Measurements from ENCODE around the gene ST6GALNAC3. TPM values are rescaled to one million over a fixed set of nuclear protein-coding genes. Genes with fewer than 3 reads are reported as not detected.

Gene ST6GALNAC3
- total and polyA plus RNA-seq, 11 donors, result 2.5 to 7.7 (median 4.4) TPM

DNA sequence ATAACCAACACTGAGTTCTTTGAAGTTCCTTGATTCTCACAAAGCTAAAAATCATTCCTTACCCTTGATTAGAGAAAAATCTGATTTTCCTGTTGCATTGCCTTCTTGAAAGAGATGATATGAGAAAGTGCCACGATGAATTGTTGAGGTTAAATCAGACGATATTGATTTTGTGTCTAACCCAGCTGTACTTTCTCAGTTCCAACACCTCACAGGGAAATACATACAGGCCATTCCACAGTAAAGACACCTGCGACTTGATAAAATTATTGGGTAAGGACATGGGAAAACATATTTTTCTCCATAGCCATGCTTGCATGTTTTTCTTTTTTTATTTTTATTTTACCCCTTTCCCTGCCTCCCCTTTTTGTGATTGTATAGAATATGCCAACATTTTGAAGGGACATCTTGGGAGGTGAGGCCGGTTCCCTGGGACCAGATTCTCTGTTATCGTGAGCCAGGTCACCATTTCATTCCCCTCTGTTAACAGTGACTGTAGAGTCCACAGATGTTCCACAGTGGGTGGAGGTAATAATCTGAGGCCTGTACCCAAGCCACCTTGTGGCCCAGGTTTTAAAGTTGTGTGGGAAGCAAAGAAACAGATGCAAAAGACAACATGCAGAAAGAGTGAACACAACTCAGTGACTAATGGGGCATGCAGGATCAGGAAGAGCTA lies 537.4 kb downstream of the ST6GALNAC3 start:
- DNase-seq (no peak), ATAC-seq (no peak)
- TF ChIP-seq, protein P1, sequence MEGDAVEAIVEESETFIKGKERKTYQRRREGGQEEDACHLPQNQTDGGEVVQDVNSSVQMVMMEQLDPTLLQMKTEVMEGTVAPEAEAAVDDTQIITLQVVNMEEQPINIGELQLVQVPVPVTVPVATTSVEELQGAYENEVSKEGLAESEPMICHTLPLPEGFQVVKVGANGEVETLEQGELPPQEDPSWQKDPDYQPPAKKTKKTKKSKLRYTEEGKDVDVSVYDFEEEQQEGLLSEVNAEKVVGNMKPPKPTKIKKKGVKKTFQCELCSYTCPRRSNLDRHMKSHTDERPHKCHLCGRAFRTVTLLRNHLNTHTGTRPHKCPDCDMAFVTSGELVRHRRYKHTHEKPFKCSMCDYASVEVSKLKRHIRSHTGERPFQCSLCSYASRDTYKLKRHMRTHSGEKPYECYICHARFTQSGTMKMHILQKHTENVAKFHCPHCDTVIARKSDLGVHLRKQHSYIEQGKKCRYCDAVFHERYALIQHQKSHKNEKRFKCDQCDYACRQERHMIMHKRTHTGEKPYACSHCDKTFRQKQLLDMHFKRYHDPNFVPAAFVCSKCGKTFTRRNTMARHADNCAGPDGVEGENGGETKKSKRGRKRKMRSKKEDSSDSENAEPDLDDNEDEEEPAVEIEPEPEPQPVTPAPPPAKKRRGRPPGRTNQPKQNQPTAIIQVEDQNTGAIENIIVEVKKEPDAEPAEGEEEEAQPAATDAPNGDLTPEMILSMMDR (IDR thresholded peaks at IDR 0.05), result no peak
- TF ChIP-seq POLR2A (IDR thresholded peaks at IDR 0.05), result no peak
- Histone ChIP-seq H3K4me3 (no peak overlapping the region), H3K36me3 (no peaks in the 10 kb centered on the region), H3K27ac (no peak overlapping the region), H3K27me3 (no peaks in the 10 kb centered on the region), H3K9me3 (no peaks in the 10 kb centered on the region), H3K4me1 (no peaks in the 10 kb centered on the region)
- intact Hi-C loops (cut with DNase I), result no loop called here
- WGBS, 4 donors, result 93 to 94% (median 93%) methylated on average over 5 of the region's 5 CpGs

DNA sequence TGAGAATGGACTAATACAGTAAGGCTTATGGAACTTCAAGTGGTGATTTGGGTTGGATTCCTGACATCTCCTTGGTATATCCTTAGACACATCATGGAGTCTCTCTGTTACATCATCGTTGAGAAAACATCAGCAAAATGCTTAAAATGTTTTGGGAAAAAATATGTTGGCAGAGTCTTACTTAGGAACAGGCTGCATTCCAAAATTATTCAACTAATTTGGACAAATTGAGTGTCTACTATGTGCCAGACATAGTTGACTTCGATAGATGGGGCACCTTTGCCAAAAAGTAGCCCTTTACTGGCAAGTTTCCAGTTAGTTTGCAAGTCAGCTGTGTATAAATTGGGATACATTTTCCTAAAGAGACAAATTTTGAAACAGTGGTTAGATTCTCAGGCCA lies 539.3 kb downstream of the ST6GALNAC3 start:
- no peaks in the 10 kb centered on the region for H3K27me3 ChIP-seq
- TF ChIP-seq POLR2A (IDR thresholded peaks at IDR 0.05), result no peak
- TF ChIP-seq, protein P1 (IDR thresholded peaks at IDR 0.05), result no peak
- ATAC-seq (no peak), DNase-seq (no peak)
- no peaks in the 10 kb centered on the region for H3K36me3 ChIP-seq
- no peaks in the 10 kb centered on the region for H3K9me3 ChIP-seq
- H3K4me3 ChIP-seq, result no peak overlapping the region
- H3K27ac ChIP-seq, result no peak overlapping the region
- 67 to 82% (median 72%) methylated on average over 2 of the region's 2 CpGs for WGBS, 4 donors
- intact Hi-C loops (cut with DNase I), result no loop called here
- no peaks in the 10 kb centered on the region for H3K4me1 ChIP-seq

DNA sequence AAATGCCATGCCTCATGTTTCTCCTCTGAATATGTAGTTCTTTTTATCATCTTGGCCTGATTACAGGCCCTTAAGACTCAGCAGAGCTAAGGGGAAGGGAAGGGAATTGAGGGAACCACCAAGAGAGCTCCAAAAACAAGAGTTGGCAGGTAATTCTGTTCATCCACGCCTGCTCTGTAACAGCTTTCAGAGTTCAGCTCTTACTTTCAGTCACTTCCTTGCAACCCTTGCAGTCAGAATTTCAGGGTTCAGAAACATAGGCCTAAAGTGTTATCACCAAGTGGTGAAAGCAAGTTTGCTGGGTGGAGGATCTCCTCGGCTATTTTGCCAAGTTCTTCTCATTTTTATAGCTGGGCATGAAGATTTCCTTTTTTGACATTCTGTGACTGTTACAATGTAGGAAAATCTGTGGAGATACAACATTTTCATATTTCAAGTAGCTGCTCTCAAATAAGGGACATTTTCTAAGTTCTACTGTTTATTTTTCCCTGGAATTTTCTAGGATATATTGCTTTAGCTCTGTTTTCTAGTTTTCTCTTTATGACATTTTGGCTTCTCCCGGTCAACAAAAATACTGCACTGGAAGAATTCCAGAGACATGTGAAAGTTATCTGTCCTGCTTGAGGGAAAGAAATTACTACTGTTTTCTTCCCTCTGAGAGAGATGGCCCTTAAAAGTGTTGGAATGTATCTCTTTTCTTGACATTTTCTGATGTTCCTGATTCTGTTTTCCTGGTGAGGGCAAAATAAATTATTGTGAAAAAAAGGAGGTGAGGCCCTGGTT lies 540.9 kb downstream of the ST6GALNAC3 start:
- WGBS, 4 donors, result 54 to 67% (median 58%) methylated on average over 3 of the region's 3 CpGs
- intact Hi-C loops (cut with DNase I), result no loop called here
- Histone ChIP-seq H3K27ac (no peak overlapping the region), H3K27me3 (no peaks in the 10 kb centered on the region), H3K36me3 (no peaks in the 10 kb centered on the region), H3K9me3 (no peaks in the 10 kb centered on the region), H3K4me1 (no peaks in the 10 kb centered on the region), H3K4me3 (no peak overlapping the region)
- DNase-seq (no peak), ATAC-seq (no peak)
- no peak for TF ChIP-seq POLR2A (IDR thresholded peaks at IDR 0.05)
- TF ChIP-seq, protein P1 (IDR thresholded peaks at IDR 0.05), result no peak

DNA sequence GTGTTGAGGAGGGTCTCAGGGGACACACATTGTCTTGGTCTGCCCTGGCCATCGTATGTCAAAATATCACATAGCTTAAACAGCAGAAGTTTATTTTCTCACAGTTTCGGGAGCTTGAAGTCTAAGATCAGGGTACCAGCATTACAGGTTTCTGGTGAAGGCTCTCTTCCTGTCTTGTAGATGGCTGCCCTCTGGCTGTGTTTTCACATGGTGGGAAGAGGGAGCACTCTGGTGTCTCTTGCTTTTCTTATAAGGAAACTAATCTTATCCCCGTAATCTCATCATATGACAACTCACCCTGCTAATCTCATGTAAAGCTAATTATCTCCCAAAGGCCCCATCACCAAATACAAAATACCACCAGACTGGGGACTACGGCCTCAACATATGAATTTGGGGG lies 545.8 kb downstream of the ST6GALNAC3 start:
- Histone ChIP-seq H3K27me3 (no peaks in the 10 kb centered on the region), H3K4me3 (no peak overlapping the region), H3K9me3 (no peaks in the 10 kb centered on the region), H3K27ac (no peak overlapping the region), H3K4me1 (no peaks in the 10 kb centered on the region), H3K36me3 (no peaks in the 10 kb centered on the region)
- 89 to 95% (median 91%) methylated on average over 4 of the region's 4 CpGs for WGBS, 4 donors
- intact Hi-C loops (cut with DNase I), result no loop called here
- no peak for ATAC-seq
- no peak for TF ChIP-seq POLR2A (IDR thresholded peaks at IDR 0.05)
- TF ChIP-seq, protein P1 (IDR thresholded peaks at IDR 0.05), result no peak
- DNase-seq, result no peak

Data from heart left ventricle (tissue), 16 donors.